ENCODE data around the gene ITPRIPL2. TPM values are rescaled to one million over a fixed set of nuclear protein-coding genes. Genes with fewer than 3 reads are reported as not detected.

ITPRIPL2 gene
- total and polyA plus RNA-seq, 2 of the 13 experiments (the other 11 are each of a cell fraction or from before 2014, with no cell fraction given): 5.9 to 12.6 TPM

GRCh38 chr16:19108409-19109287 is 5.1 kb upstream of the ITPRIPL2 start (continued):
- TF ChIP-seq ZBTB40 (IDR thresholded peaks at IDR 0.05): no peak
- no peak; the same call in 1 of the 2 replicates for TF ChIP-seq ZBTB40 (CRISPR knock-in tag; IDR thresholded peaks at IDR 0.05)
- TF ChIP-seq TAF1 (CRISPR knock-in tag; IDR thresholded peaks at IDR 0.05): no peak
- TF ChIP-seq ZNF780A (CRISPR knock-in tag; IDR thresholded peaks at IDR 0.05): 0 out of 2 replicates have a peak, but pooled peaks have one; percentile 0
- peak; percentile 61 for TF ChIP-seq ZNF781 (CRISPR knock-in tag; IDR thresholded peaks at IDR 0.05; ENCODE audit: borderline replicate concordance, not compliant biosample characterization)
- TF ChIP-seq GRHL1 (CRISPR knock-in tag; conservative IDR thresholded peaks at IDR 0.05): no peak
- TF ChIP-seq DNMT3B (CRISPR knock-in tag; conservative IDR thresholded peaks at IDR 0.05): no peak
- TF ChIP-seq CC2D1A (CRISPR knock-in tag; IDR thresholded peaks at IDR 0.05): no peak
- peak; percentile 58; the same call in 1 of the 2 replicates for TF ChIP-seq KLF12 (CRISPR knock-in tag; IDR thresholded peaks at IDR 0.05; ENCODE audit: borderline replicate concordance)
- peak; percentile 81; the same call in 1 of the 2 replicates for TF ChIP-seq ZNF230 (CRISPR knock-in tag; IDR thresholded peaks at IDR 0.05)
- peak; percentile 13; the same call in 1 of the 2 replicates for TF ChIP-seq HMG20B (CRISPR knock-in tag; conservative IDR thresholded peaks at IDR 0.05)
- no peak for TF ChIP-seq CCAR2 (optimal IDR thresholded peaks at IDR 0.05; ENCODE audit: low read depth, low read length)
- TF ChIP-seq ESRRA (CRISPR knock-in tag; IDR thresholded peaks at IDR 0.05; ENCODE audit: low read depth): no peak; the same call in 1 of the 2 replicates
- TF ChIP-seq ZNF703 (CRISPR knock-in tag; IDR thresholded peaks at IDR 0.05; ENCODE audit: borderline replicate concordance): 0 out of 2 replicates have a peak, but pooled peaks have one; percentile 47
- 0 out of 2 replicates have a peak, but pooled peaks have one; percentile 9 for TF ChIP-seq ISL2 (CRISPR knock-in tag; IDR thresholded peaks at IDR 0.05)
- TF ChIP-seq ATF7 (IDR thresholded peaks at IDR 0.05): peak; percentile 86
- no peak; the same call in none of the 2 replicates for TF ChIP-seq ATF7 (CRISPR knock-in tag; IDR thresholded peaks at IDR 0.05)

Measured in HepG2 (cell line).